NB4 (cell line): ENCODE measurements around the gene SEMA4A.

Experiments
- DNase-seq: peaks from one replicate; pipeline ENCODE4 v3.0.0; 2010; ENCODE audit warnings: low read depth
- H3K4me3 ChIP-seq: one replicate; pipeline ENCODE4 v1.5.1; 2011; ENCODE audit warnings: mild to moderate bottlenecking, low read depth, low read length, moderate library complexity
- MYC ChIP-seq: IDR thresholded peaks from 2 replicates; pipeline ENCODE4 v1.6.1; 2011; ENCODE audit warnings: low read depth, low read length
- POLR2A ChIP-seq: IDR thresholded peaks from 2 replicates; pipeline ENCODE4 v1.6.1; 2011; ENCODE audit warnings: mild to moderate bottlenecking; ENCODE audit not compliant: insufficient read length; ENCODE audit errors: extremely low read depth
- TF ChIP-seq, protein P1 (sequence below): IDR thresholded peaks from 2 replicates; pipeline ENCODE4 v1.6.1; 2011; ENCODE audit warnings: low read depth, low read length
- TF ChIP-seq, protein P2 (sequence below): IDR thresholded peaks from one replicate; pipeline ENCODE4 v1.5.1; 2012; ENCODE audit warnings: low read depth, low read length

SEMA4A gene

DNA sequence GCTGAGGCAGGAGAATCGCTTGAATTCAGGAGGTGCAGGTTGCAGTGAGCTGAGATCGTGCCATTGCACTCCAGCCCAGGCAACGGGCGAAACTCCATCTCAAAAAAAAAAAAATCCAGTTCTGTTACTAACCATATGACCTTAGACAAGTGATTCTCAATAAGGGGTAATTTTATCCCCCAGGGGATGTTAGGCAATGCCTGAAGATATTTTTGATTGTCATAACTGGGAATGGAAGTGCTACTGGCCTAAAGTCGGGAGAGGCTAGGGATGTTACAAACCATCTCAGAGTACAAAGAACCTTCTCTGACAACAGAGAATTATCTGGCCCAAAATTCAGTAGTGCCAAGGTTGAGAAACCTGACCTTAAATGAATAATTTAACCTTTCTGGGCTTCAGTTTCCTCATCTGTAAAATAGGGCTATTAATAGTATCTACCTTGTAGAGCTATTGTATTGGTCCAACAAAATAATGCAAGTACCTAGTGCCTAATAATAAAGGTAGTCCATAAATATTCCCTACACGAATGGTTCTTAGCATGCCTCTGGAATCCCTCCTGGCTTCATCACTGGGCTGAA is 44.6 kb upstream of the SEMA4A start:
- no peak overlapping the region for H3K4me3 ChIP-seq
- DNase-seq = no peak
- TF ChIP-seq, protein P1, sequence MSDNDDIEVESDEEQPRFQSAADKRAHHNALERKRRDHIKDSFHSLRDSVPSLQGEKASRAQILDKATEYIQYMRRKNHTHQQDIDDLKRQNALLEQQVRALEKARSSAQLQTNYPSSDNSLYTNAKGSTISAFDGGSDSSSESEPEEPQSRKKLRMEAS = no peak
- TF ChIP-seq MYC (no peak), POLR2A (no peak)
- TF ChIP-seq, protein P2, sequence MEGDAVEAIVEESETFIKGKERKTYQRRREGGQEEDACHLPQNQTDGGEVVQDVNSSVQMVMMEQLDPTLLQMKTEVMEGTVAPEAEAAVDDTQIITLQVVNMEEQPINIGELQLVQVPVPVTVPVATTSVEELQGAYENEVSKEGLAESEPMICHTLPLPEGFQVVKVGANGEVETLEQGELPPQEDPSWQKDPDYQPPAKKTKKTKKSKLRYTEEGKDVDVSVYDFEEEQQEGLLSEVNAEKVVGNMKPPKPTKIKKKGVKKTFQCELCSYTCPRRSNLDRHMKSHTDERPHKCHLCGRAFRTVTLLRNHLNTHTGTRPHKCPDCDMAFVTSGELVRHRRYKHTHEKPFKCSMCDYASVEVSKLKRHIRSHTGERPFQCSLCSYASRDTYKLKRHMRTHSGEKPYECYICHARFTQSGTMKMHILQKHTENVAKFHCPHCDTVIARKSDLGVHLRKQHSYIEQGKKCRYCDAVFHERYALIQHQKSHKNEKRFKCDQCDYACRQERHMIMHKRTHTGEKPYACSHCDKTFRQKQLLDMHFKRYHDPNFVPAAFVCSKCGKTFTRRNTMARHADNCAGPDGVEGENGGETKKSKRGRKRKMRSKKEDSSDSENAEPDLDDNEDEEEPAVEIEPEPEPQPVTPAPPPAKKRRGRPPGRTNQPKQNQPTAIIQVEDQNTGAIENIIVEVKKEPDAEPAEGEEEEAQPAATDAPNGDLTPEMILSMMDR = no peak

DNA sequence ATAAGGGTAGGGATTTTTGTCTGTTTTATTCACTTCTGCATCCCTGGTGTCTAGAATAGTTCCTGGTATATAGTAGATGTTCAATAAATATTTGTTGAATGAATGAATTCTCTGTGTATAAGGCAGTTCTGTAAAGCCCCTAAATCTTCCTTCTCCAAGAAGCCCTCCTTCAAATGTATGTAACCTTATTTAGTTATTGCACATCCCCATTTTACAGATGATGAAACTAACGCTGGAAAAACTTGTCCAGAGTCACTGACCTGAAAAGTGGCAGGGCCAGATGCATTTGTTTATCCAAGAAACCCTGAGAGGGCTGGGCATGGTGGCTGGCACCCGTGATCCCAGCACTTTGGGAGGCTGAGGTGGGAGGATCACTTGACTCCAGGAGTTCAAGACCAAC is 43.1 kb upstream of the SEMA4A start:
- H3K4me3 ChIP-seq = no peak overlapping the region
- no peak for DNase-seq
- TF ChIP-seq, protein P1 = no peak
- TF ChIP-seq MYC (no peak), POLR2A (no peak)
- TF ChIP-seq, protein P2 = no peak

DNA sequence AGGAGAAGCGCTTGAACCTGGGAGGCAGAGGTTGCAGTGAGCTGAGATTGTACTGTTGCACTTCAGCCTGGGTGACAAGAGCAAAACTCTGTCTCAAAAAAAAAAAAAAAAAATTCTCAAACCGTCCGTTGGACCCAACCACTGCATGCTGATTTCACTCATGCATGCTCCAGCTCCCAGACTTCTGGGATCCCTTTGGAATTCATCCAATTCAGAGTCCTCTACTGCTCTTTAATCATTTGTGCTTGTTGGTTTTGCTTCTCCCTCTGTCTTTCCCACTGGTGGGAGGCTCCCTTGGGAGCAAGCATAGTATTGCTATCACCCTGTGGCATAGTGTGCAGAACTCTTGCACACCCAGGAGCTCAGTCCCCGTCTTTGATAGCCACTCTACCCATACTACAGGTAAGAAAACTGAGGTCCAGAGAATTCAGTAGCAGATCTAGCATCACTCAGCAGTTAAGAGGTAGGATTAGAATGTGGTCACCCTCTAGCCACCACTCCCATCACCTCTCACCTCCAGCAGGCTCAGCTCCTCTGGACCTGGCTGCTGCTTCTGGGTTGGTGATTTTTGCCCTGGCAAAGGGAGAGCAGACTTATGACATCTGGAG is 41.9 kb upstream of the SEMA4A start:
- no peak for DNase-seq
- TF ChIP-seq, protein P2 = no peak
- no peak for TF ChIP-seq POLR2A
- no peak overlapping the region for H3K4me3 ChIP-seq

DNA sequence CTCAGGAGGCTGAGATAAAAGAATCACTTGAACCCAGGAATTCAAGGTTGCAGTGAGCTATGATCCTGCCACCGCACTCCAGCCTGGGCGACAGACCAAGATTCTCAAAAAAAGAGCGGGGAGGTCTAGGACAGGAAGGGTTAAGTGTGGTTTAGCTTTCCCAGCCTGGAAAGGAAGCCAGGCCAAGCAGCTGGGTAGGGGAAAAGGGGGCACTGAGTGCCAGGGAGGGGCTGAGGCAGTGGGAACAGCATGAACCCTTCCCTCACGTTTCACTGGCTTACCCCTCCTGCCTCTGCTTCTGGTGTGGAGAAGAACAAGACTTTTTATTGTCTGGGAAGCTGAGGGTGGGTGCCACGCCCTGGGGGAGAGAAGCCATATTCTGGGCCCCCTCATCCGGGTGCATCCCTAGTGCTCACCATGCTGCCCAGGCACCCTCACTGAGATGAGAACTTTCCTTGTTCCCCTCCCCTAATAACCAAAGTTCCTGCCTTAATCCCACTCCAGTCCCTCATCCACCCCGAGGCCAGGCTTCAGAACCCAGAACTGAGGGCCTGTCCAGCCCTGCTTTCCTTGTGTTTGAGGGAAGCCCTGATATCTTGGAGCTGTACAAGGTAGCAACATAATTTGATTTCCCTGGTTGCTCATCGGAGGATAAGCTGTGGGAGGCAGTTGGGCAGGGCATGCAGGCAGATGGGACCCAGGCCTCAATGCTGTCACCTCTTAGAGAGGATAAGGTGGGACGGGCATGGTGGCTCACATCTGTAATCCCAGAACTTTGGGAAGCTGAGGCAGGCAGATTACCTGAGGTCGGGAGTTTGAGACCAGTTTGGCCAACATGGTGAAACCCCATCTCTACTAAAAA is 40.9 kb upstream of the SEMA4A start:
- TF ChIP-seq, protein P2 = no peak
- TF ChIP-seq POLR2A (no peak), MYC (no peak)
- TF ChIP-seq, protein P1 = no peak

DNA sequence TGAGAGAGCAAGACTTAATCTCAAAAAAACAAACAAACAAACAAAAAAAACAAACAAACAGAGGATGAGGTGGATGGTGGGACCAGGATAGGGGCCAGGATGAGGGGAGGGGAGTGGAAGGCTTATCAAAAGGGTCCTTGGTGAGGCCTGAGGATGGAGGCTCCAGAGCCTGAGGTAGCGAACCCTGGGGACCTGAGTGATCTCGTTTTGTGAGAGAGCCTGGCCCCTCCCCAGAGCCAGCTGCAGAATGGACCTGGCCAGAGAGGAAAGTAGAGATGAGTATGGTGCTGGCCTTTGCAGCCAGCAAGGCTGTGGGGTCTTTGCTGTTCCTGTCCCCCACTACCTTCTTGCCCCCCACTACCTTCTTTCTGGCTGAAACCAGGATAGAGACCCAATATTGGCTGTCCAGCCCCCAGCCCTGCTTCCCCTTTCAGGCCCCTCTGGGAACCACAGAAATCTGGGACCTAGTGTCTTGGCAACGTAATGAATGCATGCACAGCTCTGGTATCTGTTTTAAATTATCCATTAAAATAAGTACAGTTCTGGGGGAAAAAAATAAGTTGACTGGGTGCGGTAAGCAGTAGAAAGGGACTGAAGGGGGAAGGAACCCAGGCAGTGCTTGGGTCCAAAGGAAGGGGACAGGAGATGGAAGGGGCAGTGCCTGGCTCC is 40.0 kb upstream of the SEMA4A start:
- no peak for TF ChIP-seq POLR2A
- TF ChIP-seq, protein P1 = no peak
- TF ChIP-seq, protein P2 = no peak
- TF ChIP-seq MYC = no peak
- H3K4me3 ChIP-seq = no peak overlapping the region
- DNase-seq = no peak

More for the DNA sequence above, 40.9 kb upstream of the SEMA4A start:
- no peak overlapping the region for H3K4me3 ChIP-seq
- DNase-seq = no peak
